ENCODE measurements around the gene RNF125.

GRCh38 chr18:32029558-32029957 is 10.9 kb downstream of the RNF125 start:
- TF ChIP-seq FOXK2 (IDR thresholded peaks at IDR 0.05) (no peak), PKNOX1 (IDR thresholded peaks at IDR 0.05) (no peak), ELF4 (IDR thresholded peaks at IDR 0.05) (no peak), BHLHE40 (IDR thresholded peaks at IDR 0.05; ENCODE audit: borderline replicate concordance) (no peak), FOXM1 (IDR thresholded peaks at IDR 0.05; ENCODE audit: borderline replicate concordance) (no peak), ARNT (IDR thresholded peaks at IDR 0.05) (no peak), CTBP1 (IDR thresholded peaks at IDR 0.05; ENCODE audit: borderline replicate concordance) (no peak), SUZ12 (IDR thresholded peaks at IDR 0.05) (no peak), LEF1 (IDR thresholded peaks at IDR 0.05; ENCODE audit: borderline replicate concordance) (no peak), SP1 (IDR thresholded peaks at IDR 0.05) (no peak)

Measured in HEK293T (cell line).